GM12878 (cell line): ENCODE measurements around the gene TBC1D5. TPM values are rescaled to one million over a fixed set of nuclear protein-coding genes. Genes with fewer than 3 reads are reported as not detected.

Experiments
- ATAC-seq: fragments of 200-7000 bp; cut with Tn5 transposase; 3 replicates; pipeline ENCODE4 v1.9.1; 2020; ENCODE audit warnings: mild to moderate bottlenecking, moderate library complexity
- BruUV-seq: library from RNA; stranded (reverse); fragments of 400-500 nt; replicated peaks from 2 replicates; lab custom pipeline; 2021; lab: Mats Ljungman, UMichigan
- CTCF ChIA-PET: fragments of 300-600 bp; sonication (Branson Sonifier 250); formaldehyde crosslinking; extraction: SDS; loops from one replicate; lab custom pipeline; 2021; ENCODE audit warnings: inconsistent platforms; lab: Yijun Ruan, JAX
- POLR2A ChIA-PET: fragments of 350-600 bp; formaldehyde crosslinking; extraction: SDS; loops from one replicate; lab custom pipeline; 2021; ENCODE audit warnings: inconsistent platforms; lab: Charles Lee
- RAD21 ChIA-PET: fragments of 300-600 bp; sonication (Branson Sonifier 250); formaldehyde crosslinking; loops from one replicate; lab custom pipeline; 2023; ENCODE audit warnings: antibody characterized with exemption; ENCODE audit not compliant: unreplicated experiment; lab: Charles Lee
- SMC1A ChIA-PET: fragments of 300-600 bp; sonication (Branson Sonifier 250); formaldehyde crosslinking; loops from one replicate; lab custom pipeline; 2023; ENCODE audit not compliant: unreplicated experiment, uncharacterized antibody; lab: Charles Lee
- DNase-seq: peaks from one replicate; pipeline ENCODE4 v3.0.0-alpha.2; 2011; ENCODE audit warnings: low read depth, low spot score
- FAIRE-seq: peaks from 3 replicates; lab custom pipeline; 2011; peaks lifted over from hg19 to GRCh38; lab: Jason Lieb, UNC
- H2AFZ ChIP-seq: 2 replicates; pipeline ENCODE4 v1.6.0; 2011; ENCODE audit warnings: low read depth, low read length, control low read depth; ENCODE audit not compliant: control insufficient read depth
- H3K27ac ChIP-seq: 2 replicates; pipeline ENCODE4 v1.5.1; 2011; ENCODE audit warnings: control low read depth; ENCODE audit not compliant: control insufficient read depth, insufficient read depth
- H3K27me3 ChIP-seq, 2 experiments: replicated peaks in 1 of 2; 2 replicates each; pipeline versions ENCODE4 v1.6.0 to v1.6.1; 2011; ENCODE audit warnings: low read length in 1 of 2; ENCODE audit not compliant: control insufficient read depth in 2 of 2, insufficient read depth in 2 of 2
- H3K36me3 ChIP-seq, 2 experiments: 2 replicates each; pipeline ENCODE4 v1.5.1; 2011; ENCODE audit warnings: low read length in 1 of 2; ENCODE audit not compliant: control insufficient read depth in 2 of 2, insufficient read depth in 2 of 2
- H3K4me1 ChIP-seq: 2 replicates; pipeline ENCODE4 v1.6.1; 2011; ENCODE audit warnings: mild to moderate bottlenecking, low read length, moderate library complexity, mixed read lengths; ENCODE audit not compliant: control insufficient read depth, insufficient read depth
- H3K4me2 ChIP-seq: 2 replicates; pipeline ENCODE4 v1.6.0; 2011; ENCODE audit warnings: control low read depth; ENCODE audit not compliant: control insufficient read depth, insufficient read depth
- H3K4me3 ChIP-seq: fragments of 200-600 bp; sonication (generic); 2 replicates; pipeline ENCODE4 v1.5.1; 2016
- H3K79me2 ChIP-seq: 2 replicates; pipeline ENCODE4 v1.6.0; 2011; ENCODE audit warnings: low read length; ENCODE audit not compliant: control insufficient read depth, insufficient read depth
- H3K9ac ChIP-seq: 2 replicates; pipeline ENCODE4 v1.8.0; 2011; ENCODE audit warnings: low read length, control low read depth, mixed read lengths; ENCODE audit not compliant: control insufficient read depth, insufficient read depth
- H3K9me3 ChIP-seq: replicated peaks from 3 replicates; pipeline ENCODE4 v1.5.1; 2011; ENCODE audit warnings: mild to moderate bottlenecking, low read length; ENCODE audit not compliant: control insufficient read depth, insufficient read depth
- H4K20me1 ChIP-seq: 2 replicates; pipeline ENCODE4 v1.6.0; 2011; ENCODE audit not compliant: control insufficient read depth, insufficient read depth
- FOS ChIP-seq: IDR thresholded peaks from 3 replicates; pipeline ENCODE4 v1.6.1; 2011; ENCODE audit warnings: borderline replicate concordance; ENCODE audit not compliant: insufficient read length; ENCODE audit errors: extremely low read depth
- HDGF ChIP-seq: fragments of 450-650 bp; IDR thresholded peaks from 2 replicates; pipeline ENCODE4 v1.6.1; 2016; ENCODE audit warnings: antibody characterized with exemption
- NFYA ChIP-seq: IDR thresholded peaks from 2 replicates; pipeline ENCODE4 v1.6.1; 2011; ENCODE audit warnings: low read depth, mild to moderate bottlenecking, low read length, improper control_type of control experiment, borderline replicate concordance
- SPI1 ChIP-seq: IDR thresholded peaks from 2 replicates; pipeline ENCODE4 v1.6.1; 2011; ENCODE audit warnings: low read depth, mild to moderate bottlenecking, low read length, moderate library complexity, borderline replicate concordance; ENCODE audit not compliant: insufficient read depth
- WRNIP1 ChIP-seq: IDR thresholded peaks from 2 replicates; pipeline ENCODE4 v1.6.1; 2011; ENCODE audit warnings: low read depth, low read length, improper control_type of control experiment, borderline replicate concordance
- WGBS: methylation state at CpG from one replicate; pipeline ENCODE4 v1.1.6; 2016; ENCODE audit warnings: low lambda C conversion rate; ENCODE audit not compliant: insufficient replicate concordance, insufficient coverage; ENCODE audit errors: missing lambda C conversion rate; 5-methylcytosine and 5-hydroxymethylcytosine counted together
- in situ Hi-C: fragments of 300-500 bp; cut with MboI; formaldehyde crosslinking; loops from 9 replicates; pipeline ENCODE4 v1.14.3; 2018; ENCODE audit warnings: mixed read lengths
- intact Hi-C: fragments of 100-400 bp; cut with micrococcal nuclease; formaldehyde crosslinking; loops from one replicate; pipeline ENCODE4 v1.14.2; 2022; ENCODE audit not compliant: unreplicated experiment
- polyA plus RNA-seq, 11 experiments: library from polyadenylated mRNA; depleted of rRNA in 4 of 11; unstranded in 6 of 11; stranded (reverse) in 5 of 11; fragments of >200 nt; fragmentation: Nextera tagmentation in 4 of 11; fragmentation: Illumina TruSeq in 1 of 11; extraction: Ambion mirVana in 4 of 11; extraction: Trizol in 1 of 11; gene quantifications; 1 replicate in 1 of 11; 2 replicates in 10 of 11; pipeline versions ENCODE4 v1.2.1 to v1.2.3, GENCODE V29; 2011 to 2016; ENCODE audit warnings: inconsistent platforms in 2 of 11, missing spikeins in 2 of 11, low read depth in 1 of 11
- total RNA-seq, 4 experiments: library from RNA; depleted of rRNA in 3 of 4; stranded (reverse); fragments of >200 nt in 3 of 4; fragmentation: Illumina TruSeq in 1 of 4; extraction: Trizol in 1 of 4; gene quantifications; 2 replicates each; pipeline versions ENCODE4 v1.2.1 to v1.2.3, GENCODE V29; 2013 to 2021

Gene TBC1D5
- total and polyA plus RNA-seq, 10 of the 15 experiments (the other 5 are each of a cell fraction or from before 2014, with no cell fraction given), result 5.5 to 61.0 (median 43.8) TPM

DNA sequence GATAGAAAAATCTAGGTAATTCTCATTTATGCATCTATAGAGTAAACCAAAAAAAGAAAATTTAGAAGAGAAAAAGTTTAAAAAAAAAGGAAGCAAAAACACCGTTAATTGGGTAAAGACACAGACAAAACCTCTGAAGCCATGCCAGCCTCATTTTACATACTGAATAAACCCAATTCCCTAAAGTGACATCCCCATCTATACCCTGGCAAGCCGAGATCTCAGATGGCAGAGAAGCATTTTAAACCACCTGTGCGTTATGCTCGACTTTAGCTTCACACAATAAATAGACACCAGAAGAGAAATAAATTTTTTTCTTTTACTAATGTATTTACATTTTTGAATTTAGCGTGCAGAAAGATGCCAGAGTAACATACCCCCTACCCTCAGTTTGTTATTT is 475.6 kb downstream of the TBC1D5 start:
- Histone ChIP-seq H3K4me1 (no peaks in the 10 kb centered on the region), H4K20me1 (no peaks in the 10 kb centered on the region), H3K27me3 (no peaks in the 10 kb centered on the region), H3K4me3 (no peak overlapping the region), H3K79me2 (no peaks in the 10 kb centered on the region), H3K4me2 (no peak overlapping the region), H3K9me3 (no peaks in the 10 kb centered on the region), H3K27ac (no peak overlapping the region), H3K9ac (no peak overlapping the region), H3K36me3 (no peaks in the 10 kb centered on the region), H2AFZ (no peak overlapping the region)
- POLR2A ChIA-PET, result no interaction called here
- in situ Hi-C loops, result loop anchor here (10.0 kb wide), 1 partner anchor 568 kb away; no protein-coding TSS in a partner anchor
- RAD21 ChIA-PET, result interaction anchor here (3.0 kb wide), 1 partner anchor 147 kb away, joined by 7 read pairs; no protein-coding TSS in a partner anchor
- TF ChIP-seq WRNIP1 (no peak), SPI1 (no peak), FOS (no peak), HDGF (no peak), NFYA (no peak)
- WGBS, result 79% methylated on average over 5 of the region's 5 CpGs
- DNase-seq (no peak), ATAC-seq (no peak), FAIRE-seq (no peak)
- SMC1A ChIA-PET, result interaction anchor here (2.2 kb wide), 1 partner anchor 147 kb away, joined by 8 read pairs; no protein-coding TSS in a partner anchor
- intact Hi-C loops, result no loop called here
- BruUV-seq, result no TSS peak
- CTCF ChIA-PET, result interaction anchor here (1.2 kb wide), 1 partner anchor 132 kb away, joined by 3 read pairs; no protein-coding TSS in a partner anchor
